ENCODE data around the gene TBCK. TPM values are rescaled to one million over a fixed set of nuclear protein-coding genes. Genes with fewer than 3 reads are reported as not detected.

The TBCK gene
- polyA plus RNA-seq, 1 donor (not counting 4 experiments of a cell fraction or from before 2014, with no cell fraction given): 19.3 TPM

DNA sequence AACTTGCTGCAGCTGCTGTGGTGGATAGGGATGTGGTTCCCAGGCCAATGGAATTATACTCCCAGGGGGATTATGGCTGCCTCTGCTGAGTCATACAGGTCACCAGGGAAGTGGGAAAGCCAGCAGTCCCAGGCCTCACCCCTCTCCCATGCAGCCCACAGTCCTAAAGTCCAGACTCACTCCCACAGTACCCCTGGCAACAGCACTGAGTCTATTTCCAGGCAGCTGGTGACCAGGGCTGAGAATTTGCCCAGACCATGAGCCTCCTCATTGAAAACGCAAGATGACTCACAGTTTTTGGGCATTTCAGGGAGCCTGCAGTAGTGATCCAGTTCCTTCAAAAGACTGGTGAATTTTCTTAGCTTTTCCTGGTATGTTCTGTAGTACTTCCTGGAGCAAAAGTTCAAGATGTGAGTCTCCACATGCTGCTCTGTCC is 283.1 kb downstream of the TBCK start:
- H3K36me3 ChIP-seq (ENCODE audit: control insufficient read depth in 2 of 2, extremely low read depth in 1 of 2, insufficient read depth in 2 of 2, low read length in 2 of 2): no peaks in the 10 kb centered on the region
- no peaks in the 10 kb centered on the region for H3K9me3 ChIP-seq (ENCODE audit: control insufficient read depth, low read depth, low read length)
- H3K9ac ChIP-seq (ENCODE audit: control insufficient read depth, extremely low read depth, insufficient read depth, low read length): no peak overlapping the region
- FAIRE-seq: no peak
- peaks cover 10% of the 10 kb centered on the region for H3K4me1 ChIP-seq (ENCODE audit: control insufficient read depth, extremely low read depth, insufficient read depth, low read length)
- no peaks in the 10 kb centered on the region for H3K79me2 ChIP-seq (ENCODE audit: control insufficient read depth, insufficient read depth, low read length)
- DNase-seq (ENCODE audit: low read depth, low spot score): no peak
- no peaks in the 10 kb centered on the region for H3K27me3 ChIP-seq (ENCODE audit: control insufficient read depth, extremely low read depth, insufficient read depth, low read length)
- dilution Hi-C loops (cut with MboI; ENCODE audit: extremely low pct_ligation_motif_present, low sequenced_read_pairs): no loop called here
- H3K27ac ChIP-seq (ENCODE audit: control insufficient read depth, insufficient read depth, low read length): no peak overlapping the region
- no peak for TF ChIP-seq EZH2 (IDR thresholded peaks at IDR 0.05; ENCODE audit: low read length)
- TF ChIP-seq, protein P1, sequence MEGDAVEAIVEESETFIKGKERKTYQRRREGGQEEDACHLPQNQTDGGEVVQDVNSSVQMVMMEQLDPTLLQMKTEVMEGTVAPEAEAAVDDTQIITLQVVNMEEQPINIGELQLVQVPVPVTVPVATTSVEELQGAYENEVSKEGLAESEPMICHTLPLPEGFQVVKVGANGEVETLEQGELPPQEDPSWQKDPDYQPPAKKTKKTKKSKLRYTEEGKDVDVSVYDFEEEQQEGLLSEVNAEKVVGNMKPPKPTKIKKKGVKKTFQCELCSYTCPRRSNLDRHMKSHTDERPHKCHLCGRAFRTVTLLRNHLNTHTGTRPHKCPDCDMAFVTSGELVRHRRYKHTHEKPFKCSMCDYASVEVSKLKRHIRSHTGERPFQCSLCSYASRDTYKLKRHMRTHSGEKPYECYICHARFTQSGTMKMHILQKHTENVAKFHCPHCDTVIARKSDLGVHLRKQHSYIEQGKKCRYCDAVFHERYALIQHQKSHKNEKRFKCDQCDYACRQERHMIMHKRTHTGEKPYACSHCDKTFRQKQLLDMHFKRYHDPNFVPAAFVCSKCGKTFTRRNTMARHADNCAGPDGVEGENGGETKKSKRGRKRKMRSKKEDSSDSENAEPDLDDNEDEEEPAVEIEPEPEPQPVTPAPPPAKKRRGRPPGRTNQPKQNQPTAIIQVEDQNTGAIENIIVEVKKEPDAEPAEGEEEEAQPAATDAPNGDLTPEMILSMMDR (optimal IDR thresholded peaks at IDR 0.05 in 1 of 3, IDR thresholded peaks at IDR 0.05 in 1 of 3, conservative IDR thresholded peaks at IDR 0.05 in 1 of 3; ENCODE audit: extremely low read depth in 1 of 3, insufficient read depth in 2 of 3, low read length in 3 of 3): no peak
- H2AFZ ChIP-seq (ENCODE audit: control insufficient read depth, low read length): no peak overlapping the region
- H3K4me2 ChIP-seq (ENCODE audit: control insufficient read depth, extremely low read depth, insufficient read depth, low read depth, low read length): no peak overlapping the region
- no peak overlapping the region for H3K4me3 ChIP-seq (ENCODE audit: control insufficient read depth in 2 of 3, extremely low read depth in 1 of 3, insufficient read depth in 2 of 3, low read depth in 1 of 3, low read length in 3 of 3)
- H4K20me1 ChIP-seq (ENCODE audit: control insufficient read depth, extremely low read depth, insufficient read depth, low read length): no peaks in the 10 kb centered on the region
- H3K9me1 ChIP-seq (ENCODE audit: control insufficient read depth, extremely low read depth, insufficient read depth, low read length): no peaks in the 10 kb centered on the region

DNA sequence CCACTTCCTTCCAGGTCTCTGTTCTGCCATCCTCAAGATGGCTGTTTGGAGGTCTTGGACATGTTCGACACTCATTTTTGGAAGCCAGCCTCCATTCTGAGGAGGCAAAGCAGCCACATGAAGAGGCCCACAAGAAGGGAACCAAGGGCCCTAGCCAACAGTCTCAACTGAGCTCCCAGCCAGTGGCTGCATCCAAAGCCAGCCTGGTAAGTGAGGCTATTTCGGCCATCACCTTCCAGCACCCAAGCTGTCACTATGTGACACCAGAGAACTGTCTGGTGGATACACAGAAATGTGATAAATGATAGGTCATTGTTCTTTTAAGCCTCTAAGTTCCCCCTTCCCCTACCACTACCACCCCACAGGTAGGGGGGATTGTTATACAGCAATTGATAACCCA is 293.6 kb downstream of the TBCK start:
- H3K36me3 ChIP-seq (ENCODE audit: control insufficient read depth in 2 of 2, extremely low read depth in 1 of 2, insufficient read depth in 2 of 2, low read length in 2 of 2): no peaks in the 10 kb centered on the region
- no peak for FAIRE-seq

More for the DNA sequence above, 293.6 kb downstream of the TBCK start:
- H3K4me2 ChIP-seq (ENCODE audit: control insufficient read depth, extremely low read depth, insufficient read depth, low read depth, low read length): no peak overlapping the region
- no peaks in the 10 kb centered on the region for H3K27me3 ChIP-seq (ENCODE audit: control insufficient read depth, extremely low read depth, insufficient read depth, low read length)
- H3K4me1 ChIP-seq (ENCODE audit: control insufficient read depth, extremely low read depth, insufficient read depth, low read length): no peaks in the 10 kb centered on the region
- no peak overlapping the region for H3K9ac ChIP-seq (ENCODE audit: control insufficient read depth, extremely low read depth, insufficient read depth, low read length)
- no peaks in the 10 kb centered on the region for H3K79me2 ChIP-seq (ENCODE audit: control insufficient read depth, insufficient read depth, low read length)
- no peak overlapping the region for H3K4me3 ChIP-seq (ENCODE audit: control insufficient read depth in 2 of 3, extremely low read depth in 1 of 3, insufficient read depth in 2 of 3, low read depth in 1 of 3, low read length in 3 of 3)
- H4K20me1 ChIP-seq (ENCODE audit: control insufficient read depth, extremely low read depth, insufficient read depth, low read length): no peaks in the 10 kb centered on the region
- TF ChIP-seq EZH2 (IDR thresholded peaks at IDR 0.05; ENCODE audit: low read length): no peak
- TF ChIP-seq, protein P1 (optimal IDR thresholded peaks at IDR 0.05 in 1 of 3, IDR thresholded peaks at IDR 0.05 in 1 of 3, conservative IDR thresholded peaks at IDR 0.05 in 1 of 3; ENCODE audit: extremely low read depth in 1 of 3, insufficient read depth in 2 of 3, low read length in 3 of 3): no peak
- H3K9me3 ChIP-seq (ENCODE audit: control insufficient read depth, low read depth, low read length): no peaks in the 10 kb centered on the region
- dilution Hi-C loops (cut with MboI; ENCODE audit: extremely low pct_ligation_motif_present, low sequenced_read_pairs): no loop called here
- H3K27ac ChIP-seq (ENCODE audit: control insufficient read depth, insufficient read depth, low read length): no peak overlapping the region
- no peak overlapping the region for H2AFZ ChIP-seq (ENCODE audit: control insufficient read depth, low read length)
- no peaks in the 10 kb centered on the region for H3K9me1 ChIP-seq (ENCODE audit: control insufficient read depth, extremely low read depth, insufficient read depth, low read length)
- no peak for DNase-seq (ENCODE audit: low read depth, low spot score)
